ENCODE data around the gene SLC35F6.

The SLC35F6 gene

GRCh38 chr2:26822877-26823276, 58.8 kb downstream of the SLC35F6 start:
- DNase-seq (ENCODE audit: low spot score), result no peak

All from hematopoietic multipotent progenitor cell treated with erythropoietin and hydrocortisone succinate and interleukin-3 and kit ligand, for 17 days (in vitro differentiated cells).